Measurements from ENCODE around the gene CNTROB. TPM values are rescaled to one million over a fixed set of nuclear protein-coding genes. Genes with fewer than 3 reads are reported as not detected.

Gene CNTROB
- total RNA-seq, 1 donor from 2014 or later, result 8.9 TPM

- DNase-seq (ENCODE audit: low spot score) (no peak), ATAC-seq (no peak)
Observed at GRCh38 chr17:7903154-7904103, 28.6 kb upstream of the CNTROB start.

- no peak for ATAC-seq
- DNase-seq (ENCODE audit: low spot score), result no peak
Observed at GRCh38 chr17:7909089-7909488, 22.9 kb upstream of the CNTROB start.

- DNase-seq (ENCODE audit: low spot score) (no peak), ATAC-seq (no peak)
Observed at GRCh38 chr17:7910281-7910680, 21.7 kb upstream of the CNTROB start.

- DNase-seq (ENCODE audit: low spot score) (no peak), ATAC-seq (no peak)
Observed at GRCh38 chr17:7910711-7911110, 21.3 kb upstream of the CNTROB start.

- ATAC-seq, result no peak
- DNase-seq (ENCODE audit: low spot score), result no peak
Observed at GRCh38 chr17:7911116-7911515, 20.9 kb upstream of the CNTROB start.

GRCh38 chr17:7912927-7913524 is 19.0 kb upstream of the CNTROB start:
- DNase-seq (ENCODE audit: low spot score) (no peak), ATAC-seq (peak; percentile 66)

GRCh38 chr17:7915179-7915610 is 16.8 kb upstream of the CNTROB start:
- ATAC-seq (no peak), DNase-seq (ENCODE audit: low spot score) (no peak)

GRCh38 chr17:7915611-7916384 is 16.2 kb upstream of the CNTROB start, which contains the start of gene RNF227:
Gene RNF227, minus strand, starts transcription at chr17:7916289. Its CDS starts 94 bp downstream, at chr17:7916195.
- ATAC-seq, result peak; percentile 88
- peak; percentile 84 for DNase-seq (ENCODE audit: low spot score)

GRCh38 chr17:7916385-7916682 is 15.7 kb upstream of the CNTROB start:
- ATAC-seq (no peak), DNase-seq (ENCODE audit: low spot score) (no peak)

- ATAC-seq, result no peak
- no peak for DNase-seq (ENCODE audit: low spot score)
Observed at GRCh38 chr17:7916808-7917207, 15.2 kb upstream of the CNTROB start.

- ATAC-seq, result no peak
- DNase-seq (ENCODE audit: low spot score), result no peak
Observed at GRCh38 chr17:7922269-7922844, 9.6 kb upstream of the CNTROB start.

GRCh38 chr17:7922845-7923628 is 9.0 kb upstream of the CNTROB start:
- DNase-seq (ENCODE audit: low spot score) (peak; percentile 70), ATAC-seq (peak; percentile 89)

- DNase-seq (ENCODE audit: low spot score) (no peak), ATAC-seq (no peak)
Observed at GRCh38 chr17:7927596-7927995, 4.4 kb upstream of the CNTROB start.

- no peak for ATAC-seq
- DNase-seq (ENCODE audit: low spot score), result no peak
Observed at GRCh38 chr17:7929158-7930023, 2.6 kb upstream of the CNTROB start, which contains the start of gene KCNAB3. Gene KCNAB3, minus strand, starts transcription at chr17:7929856. Its CDS starts 421 bp downstream, at chr17:7929435.

GRCh38 chr17:7930841-7931631 is 970 bp upstream of the CNTROB start:
- DNase-seq (ENCODE audit: low spot score), result no peak
- ATAC-seq, result no peak

- DNase-seq (ENCODE audit: low spot score) (no peak), ATAC-seq (peak; percentile 23)
Observed at GRCh38 chr17:7932483-7932891, 481 bp downstream of the CNTROB start.

- DNase-seq (ENCODE audit: low spot score), result no peak
- no peak for ATAC-seq
Observed at GRCh38 chr17:7932949-7933348, 943 bp downstream of the CNTROB start.

- DNase-seq (ENCODE audit: low spot score) (no peak), ATAC-seq (no peak)
Observed at GRCh38 chr17:7935859-7936258, 3.9 kb downstream of the CNTROB start.
